A549 (cell line): ENCODE measurements around the gene DCAF11. TPM values are rescaled to one million over a fixed set of nuclear protein-coding genes. Genes with fewer than 3 reads are reported as not detected.

ENCODE experiments used
- ATAC-seq, 2 experiments: fragments of 200-7000 bp in 1 of 2; fragments of >200 bp in 1 of 2; cut with Nextera tagmentation in 1 of 2; cut with Tn5 transposase in 1 of 2; 3 replicates each; pipeline versions ENCODE4 v1.8.0 to v1.9.1; 2018 to 2020; ENCODE audit warnings: mild to moderate bottlenecking in 1 of 2, moderate library complexity in 1 of 2
- CTCF ChIA-PET: fragments of 300-600 bp; sonication (Branson Sonifier 250); formaldehyde crosslinking; extraction: SDS; loops from one replicate; lab custom pipeline; 2021; ENCODE audit warnings: antibody characterized with exemption, inconsistent platforms; lab: Yijun Ruan, JAX
- POLR2A ChIA-PET: fragments of 350-600 bp; formaldehyde crosslinking; extraction: SDS; loops from one replicate; lab custom pipeline; 2021; ENCODE audit warnings: antibody characterized with exemption, inconsistent platforms; lab: Yijun Ruan, JAX
- DNase-seq, 2 experiments: peaks; one replicate each; pipeline versions ENCODE4 v3.0.0 to v3.0.0-alpha.2; 2011 to 2016; ENCODE audit warnings: low read depth in 1 of 2, low spot score in 1 of 2
- FAIRE-seq: peaks from 2 replicates; lab custom pipeline; 2011; peaks lifted over from hg19 to GRCh38; lab: Jason Lieb, UNC
- H3K27ac ChIP-seq, 2 experiments: fragments of >200 bp; sonication (Bioruptor Twin); formaldehyde crosslinking; 3 replicates each; pipeline ENCODE4 v1.5.1; 2016 to 2017
- H3K4me1 ChIP-seq: fragments of >200 bp; sonication (Bioruptor Twin); formaldehyde crosslinking; 3 replicates; pipeline ENCODE4 v1.6.1; 2016
- H3K4me2 ChIP-seq: fragments of >200 bp; sonication (Bioruptor Twin); formaldehyde crosslinking; 3 replicates; pipeline ENCODE4 v1.6.1; 2016
- H3K4me3 ChIP-seq: fragments of >200 bp; sonication (Bioruptor Twin); formaldehyde crosslinking; 3 replicates; pipeline ENCODE4 v1.5.1; 2016
- H3K9me3 ChIP-seq: fragments of >200 bp; sonication (Bioruptor Twin); formaldehyde crosslinking; 3 replicates; pipeline ENCODE4 v1.6.1; 2016
- ATOH8 ChIP-seq: fragments of 250-450 bp; sonication (Bioruptor Pico); IDR thresholded peaks from 2 replicates; pipeline ENCODE4 v1.5.0; 2020; ENCODE audit warnings: low read depth, mild to moderate bottlenecking, moderate library complexity
- CBX2 ChIP-seq: fragments of 200-600 bp; sonication (generic); IDR thresholded peaks from 2 replicates; pipeline ENCODE4 v1.6.1; 2016; ENCODE audit warnings: low read depth, mild to moderate bottlenecking, borderline replicate concordance
- E2F6 ChIP-seq: IDR thresholded peaks from 2 replicates; pipeline ENCODE4 v1.6.1; 2012; ENCODE audit warnings: low read depth, borderline replicate concordance
- EHMT2 ChIP-seq: fragments of 200-600 bp; sonication (generic); IDR thresholded peaks from 2 replicates; pipeline ENCODE4 v1.6.1; 2016; ENCODE audit warnings: antibody characterized with exemption, low read depth, mild to moderate bottlenecking, moderate library complexity
- EP300 ChIP-seq, 2 experiments: fragments of >200 bp; sonication (Bioruptor Twin); formaldehyde crosslinking; IDR thresholded peaks; 2 replicates in 1 of 2; 3 replicates in 1 of 2; pipeline ENCODE4 v1.6.1; 2016 to 2017
- FOSB ChIP-seq: fragments of 250-450 bp; sonication (Bioruptor Pico); IDR thresholded peaks from 2 replicates; pipeline ENCODE4 v1.5.0; 2020; ENCODE audit warnings: mild to moderate bottlenecking, moderate library complexity
- FOSL2 ChIP-seq, 2 experiments: fragments of 450-650 bp in 1 of 2; fragments of >200 bp in 1 of 2; sonication (Bioruptor Twin) in 1 of 2; formaldehyde crosslinking; IDR thresholded peaks; 2 replicates each; pipeline versions ENCODE4 v1.5.0 to v1.6.1; 2016 to 2020; ENCODE audit warnings: mild to moderate bottlenecking in 1 of 2, moderate library complexity in 1 of 2
- FOXS1 ChIP-seq: fragments of 250-450 bp; sonication (Bioruptor Pico); IDR thresholded peaks from 2 replicates; pipeline ENCODE4 v1.5.0; 2020; ENCODE audit warnings: mild to moderate bottlenecking, moderate library complexity
- HDAC2 ChIP-seq: fragments of 200-600 bp; sonication (generic); IDR thresholded peaks from 2 replicates; pipeline ENCODE4 v1.6.1; 2016
- HEYL ChIP-seq: fragments of 250-450 bp; sonication (Bioruptor Pico); IDR thresholded peaks from 2 replicates; pipeline ENCODE4 v1.8.0; 2021; ENCODE audit warnings: mild to moderate bottlenecking, moderate library complexity
- HMGXB4 ChIP-seq: fragments of 250-450 bp; sonication (Bioruptor Pico); IDR thresholded peaks from 2 replicates; pipeline ENCODE4 v1.5.0; 2021; ENCODE audit warnings: mild to moderate bottlenecking, moderate library complexity, borderline replicate concordance
- HOXB5 ChIP-seq: fragments of 250-450 bp; sonication (Bioruptor Pico); IDR thresholded peaks from 2 replicates; pipeline ENCODE4 v1.5.0; 2020; ENCODE audit warnings: mild to moderate bottlenecking, moderate library complexity
- JUN ChIP-seq, 2 experiments: fragments of >200 bp; sonication (Bioruptor Twin); formaldehyde crosslinking; IDR thresholded peaks; 2 replicates in 1 of 2; 3 replicates in 1 of 2; pipeline ENCODE4 v1.6.1; 2016 to 2017
- KDM1A ChIP-seq: fragments of 200-600 bp; sonication (generic); IDR thresholded peaks from 2 replicates; pipeline ENCODE4 v1.6.1; 2016; ENCODE audit warnings: low read depth, mild to moderate bottlenecking
- MAZ ChIP-seq: fragments of 150-350 bp; IDR thresholded peaks from 2 replicates; pipeline ENCODE4 v1.6.1; 2014; ENCODE audit warnings: antibody characterized with exemption, low read depth, low read length, borderline replicate concordance
- MYC ChIP-seq: IDR thresholded peaks from 2 replicates; pipeline ENCODE4 v1.6.1; 2012; ENCODE audit warnings: mild to moderate bottlenecking, inconsistent platforms, low read length, improper control_type of control experiment, borderline replicate concordance
- NFE2L2 ChIP-seq: fragments of 150-350 bp; conservative IDR thresholded peaks from 2 replicates; pipeline ENCODE4 v1.6.1; 2014; ENCODE audit warnings: low read length
- NPAS2 ChIP-seq: fragments of 250-450 bp; sonication (Bioruptor Pico); IDR thresholded peaks from 2 replicates; pipeline ENCODE4 v1.8.0; 2022; ENCODE audit warnings: mild to moderate bottlenecking, moderate library complexity, borderline replicate concordance
- PHF8 ChIP-seq: fragments of 200-600 bp; sonication (generic); IDR thresholded peaks from 2 replicates; pipeline ENCODE4 v1.6.1; 2016; ENCODE audit warnings: low read depth, mild to moderate bottlenecking, antibody characterized with exemption, moderate library complexity, borderline replicate concordance
- POLR2A ChIP-seq: IDR thresholded peaks from 2 replicates; pipeline ENCODE4 v1.6.1; 2012; ENCODE audit warnings: mild to moderate bottlenecking, low read length
- RAD21 ChIP-seq, 2 experiments: fragments of >200 bp in 1 of 2; sonication (Bioruptor Twin) in 1 of 2; formaldehyde crosslinking in 1 of 2; IDR thresholded peaks in 1 of 2; conservative IDR thresholded peaks in 1 of 2; 2 replicates in 1 of 2; 3 replicates in 1 of 2; pipeline ENCODE4 v1.6.1; 2012 to 2018; ENCODE audit warnings: inconsistent platforms in 1 of 2
- RCOR1 ChIP-seq: fragments of 150-350 bp; IDR thresholded peaks from 2 replicates; pipeline ENCODE4 v1.6.1; 2014; ENCODE audit warnings: antibody characterized with exemption, low read length, low read depth
- RFX5 ChIP-seq: fragments of 450-650 bp; IDR thresholded peaks from 2 replicates; pipeline ENCODE4 v1.7.1; 2014; ENCODE audit warnings: antibody characterized with exemption, mild to moderate bottlenecking, moderate library complexity
- RNF2 ChIP-seq: fragments of 200-600 bp; sonication (generic); IDR thresholded peaks from 2 replicates; pipeline ENCODE4 v1.6.1; 2016; ENCODE audit warnings: low read depth, mild to moderate bottlenecking, antibody characterized with exemption, moderate library complexity, borderline replicate concordance
- SREBF2 ChIP-seq: fragments of 450-650 bp; IDR thresholded peaks from 2 replicates; pipeline ENCODE4 v1.6.1; 2014; ENCODE audit warnings: mild to moderate bottlenecking, moderate library complexity
- ZFP36 ChIP-seq: fragments of 450-650 bp; IDR thresholded peaks from 2 replicates; pipeline ENCODE4 v1.6.1; 2014; ENCODE audit warnings: borderline replicate concordance; ENCODE audit not compliant: partially characterized antibody
- ZSCAN20 ChIP-seq: fragments of 250-450 bp; sonication (Bioruptor Pico); IDR thresholded peaks from 2 replicates; pipeline ENCODE4 v1.8.0; 2022; ENCODE audit warnings: mild to moderate bottlenecking, moderate library complexity
- WGBS: methylation state at CpG from one replicate; pipeline ENCODE4 v1.1.6; 2017; ENCODE audit errors: missing lambda C conversion rate; 5-methylcytosine and 5-hydroxymethylcytosine counted together
- polyA plus RNA-seq, 4 experiments: library from polyadenylated mRNA; depleted of rRNA in 3 of 4; stranded (reverse); fragments of >200 nt; fragmentation: RNase III in 1 of 4; extraction: RNeasy Plus Mini Kit Qiagen cat#74134 plus additional on column Dnase treatment in 1 of 4; gene quantifications; 2 replicates in 3 of 4; 3 replicates in 1 of 4; pipeline ENCODE4 v1.2.3, GENCODE V29; 2011 to 2017
- TF ChIP-seq, protein P1 (sequence below): IDR thresholded peaks from 2 replicates; pipeline ENCODE4 v1.6.1; 2012

The DCAF11 gene
- polyA plus RNA-seq, 2 of the 4 experiments (the other 2 are of a cell fraction): 27.9 to 30.7 TPM

DNA sequence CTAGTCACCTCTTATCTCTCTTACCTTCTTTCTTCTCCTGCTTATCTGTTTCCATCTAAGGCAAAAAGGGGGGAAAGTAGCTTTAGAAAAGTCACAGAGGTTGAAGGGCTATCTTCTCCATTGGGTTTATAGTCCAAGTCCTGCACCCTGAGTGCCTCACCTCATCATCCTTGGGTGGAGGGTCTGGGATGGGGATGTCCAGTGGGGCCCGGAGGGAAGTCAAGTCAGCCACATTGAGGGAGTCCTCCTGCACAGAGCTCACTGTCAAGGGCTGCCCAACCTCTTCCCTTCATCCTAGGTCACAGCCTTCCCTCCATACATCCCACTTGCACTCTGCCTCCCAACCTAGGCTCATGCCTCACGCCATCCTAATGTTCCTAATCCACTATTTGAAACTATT, 30.6 kb downstream of the DCAF11 start:
- FAIRE-seq (no peak), DNase-seq (no peak), ATAC-seq (no peak)
- ChIA-PET CTCF (interaction anchor here (0.6 to 12.6 kb wide), 7 partner anchors 8 to 824 kb away, joined by 3 to 168 read pairs (median 5); partner anchors contain the start of genes DCAF11, IRF9, NRL and PABPN1), POLR2A (no interaction called here)
- Histone ChIP-seq H3K27ac (peak overlapping the region; percentile 91 to 98; a peak in 4 of 6 replicates), H3K4me1 (peaks cover 18% of the 10 kb centered on the region), H3K4me2 (peak overlapping the region; percentile 85), H3K4me3 (peak overlapping the region; percentile 89; the same call in 2 of the 3 replicates), H3K9me3 (no peaks in the 10 kb centered on the region)
- no peak for TF ChIP-seq HDAC2
- no peak for TF ChIP-seq NFE2L2
- TF ChIP-seq RFX5: no peak
- no peak for TF ChIP-seq RNF2
- no peak for TF ChIP-seq FOSL2 (IDR thresholded peaks at IDR 0.05)
- TF ChIP-seq FOSL2 (CRISPR knock-in tag; IDR thresholded peaks at IDR 0.05): no peak
- no peak for TF ChIP-seq FOSB (CRISPR knock-in tag)
- no peak for TF ChIP-seq ZSCAN20 (CRISPR knock-in tag)
- no peak for TF ChIP-seq EP300 (IDR thresholded peaks at IDR 0.05)
- TF ChIP-seq CBX2: no peak
- no peak for TF ChIP-seq PHF8
- TF ChIP-seq SREBF2: no peak
- WGBS: 91% methylated on average over 2 of the region's 2 CpGs

GRCh38 chr14:24145690-24146452, 31.3 kb downstream of the DCAF11 start:
- Histone ChIP-seq H3K4me1 (peaks cover 18% of the 10 kb centered on the region), H3K27ac (peak overlapping the region; percentile 91 to 98), H3K4me3 (peak overlapping the region; percentile 89), H3K9me3 (no peaks in the 10 kb centered on the region), H3K4me2 (peak overlapping the region; percentile 85)
- DNase-seq: peak in 1 of 2 experiments; percentile 51
- ChIA-PET CTCF (interaction anchor here (0.6 to 12.6 kb wide), 10 partner anchors 9 to 825 kb away, joined by 3 to 168 read pairs (median 3); partner anchors contain the start of genes IRF9 and PABPN1), POLR2A (interaction anchor here (0.6 to 2.5 kb wide), 8 partner anchors 10 to 887 kb away, joined by 3 to 18 read pairs (median 4); partner anchors contain the start of genes CARMIL3, DCAF11, IRF9 and MDP1)
- ATAC-seq: peak; percentile 0 to 1; a peak in 2 of 6 replicates
- no peak for TF ChIP-seq NPAS2 (CRISPR knock-in tag)
- TF ChIP-seq FOXS1 (CRISPR knock-in tag): no peak
- TF ChIP-seq EP300 (IDR thresholded peaks at IDR 0.05): no peak
- no peak for TF ChIP-seq RCOR1
- FAIRE-seq: no peak
- WGBS: 5% methylated on average over 9 of the region's 9 CpGs

DNA sequence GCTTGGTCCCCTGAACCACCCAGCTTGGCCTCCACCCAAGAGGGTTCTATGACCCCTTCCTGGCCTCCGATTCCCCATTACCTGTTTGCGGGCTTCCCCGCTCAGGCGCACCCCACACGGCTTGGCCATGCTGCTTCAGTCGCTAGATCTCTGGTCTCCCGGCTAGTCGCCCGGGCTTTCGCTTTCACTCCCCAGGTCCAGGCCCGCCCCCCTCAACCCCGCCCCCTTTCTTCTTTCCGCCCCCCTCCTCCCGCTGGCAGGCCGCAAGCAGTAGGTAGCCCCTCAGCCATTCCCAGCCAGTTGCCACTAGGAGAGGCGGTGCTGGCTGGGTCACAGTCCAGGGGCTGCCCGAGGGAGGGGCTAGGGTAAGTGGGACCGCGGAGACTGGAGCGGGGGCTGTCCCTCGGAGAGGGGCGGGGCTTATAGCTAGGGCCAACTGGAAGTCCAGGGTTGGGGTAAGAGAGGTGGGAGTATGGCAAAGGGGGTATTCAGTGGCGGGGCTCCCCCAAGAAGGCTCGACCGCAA, 31.9 kb downstream of the DCAF11 start, which contains the start of gene PSME2:
Gene PSME2, minus strand, starts transcription at position 158 of the 525 bp plus-strand sequence. Its CDS starts 29 bp downstream, at position 129.
- peak; percentile 97 to 98 for DNase-seq
- Histone ChIP-seq H3K27ac (peak within 1 kb of the TSS; percentile 91 to 98), H3K4me3 (peak within 1 kb of the TSS; percentile 89), H3K4me2 (peak within 1 kb of the TSS; percentile 85), H3K9me3 (no peaks in the 10 kb centered on the region), H3K4me1 (peaks cover 18% of the 10 kb centered on the region)
- POLR2A ChIA-PET: interaction anchor here (0.5 to 2.5 kb wide), 12 partner anchors 8 to 96 kb away, joined by 3 to 18 read pairs (median 4); partner anchors contain the start of genes CARMIL3, CHMP4A, DCAF11 and IRF9
- FAIRE-seq: no peak
- WGBS: 2% methylated on average over 13 of the region's 25 CpGs
- peak; percentile 77 to 87 for ATAC-seq
- CTCF ChIA-PET: interaction anchor here (0.8 to 12.6 kb wide), 9 partner anchors 9 to 69 kb away, joined by 3 to 168 read pairs (median 3); partner anchors contain the start of genes IRF9, MDP1 and PSME1
- TF ChIP-seq HDAC2 (no peak), CBX2 (no peak), ZFP36 (no peak), HOXB5 (CRISPR knock-in tag) (no peak), HMGXB4 (CRISPR knock-in tag) (no peak), POLR2A (peak; percentile 71), MAZ (0 out of 2 replicates have a peak, but pooled peaks have one; percentile 43), KDM1A (no peak), HEYL (no peak), E2F6 (no peak), MYC (no peak), EHMT2 (no peak), RAD21 (conservative IDR thresholded peaks at IDR 0.05 in 1 of 2, IDR thresholded peaks at IDR 0.05 in 1 of 2) (no peak), FOXS1 (CRISPR knock-in tag) (no peak), ATOH8 (CRISPR knock-in tag) (no peak), JUN (IDR thresholded peaks at IDR 0.05) (peak; percentile 30; a peak in 2 of 5 replicates)
- TF ChIP-seq, protein P1, sequence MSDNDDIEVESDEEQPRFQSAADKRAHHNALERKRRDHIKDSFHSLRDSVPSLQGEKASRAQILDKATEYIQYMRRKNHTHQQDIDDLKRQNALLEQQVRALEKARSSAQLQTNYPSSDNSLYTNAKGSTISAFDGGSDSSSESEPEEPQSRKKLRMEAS: peak; percentile 27; the same call in 1 of the 2 replicates
